Germinal center (tissue), 1 donor: Measurements from ENCODE around the gene RAB12.
"Not testable (repeated sequence)": the region's sequence is repeated elsewhere in the genome, so short reads cannot be mapped to it uniquely, and the experiment has no call there.

ENCODE experiments used
- DNase-seq: peaks from one replicate; pipeline ENCODE4 v3.0.0; 2012; ENCODE audit warnings: mixed read lengths, low spot score

RAB12 gene

DNA sequence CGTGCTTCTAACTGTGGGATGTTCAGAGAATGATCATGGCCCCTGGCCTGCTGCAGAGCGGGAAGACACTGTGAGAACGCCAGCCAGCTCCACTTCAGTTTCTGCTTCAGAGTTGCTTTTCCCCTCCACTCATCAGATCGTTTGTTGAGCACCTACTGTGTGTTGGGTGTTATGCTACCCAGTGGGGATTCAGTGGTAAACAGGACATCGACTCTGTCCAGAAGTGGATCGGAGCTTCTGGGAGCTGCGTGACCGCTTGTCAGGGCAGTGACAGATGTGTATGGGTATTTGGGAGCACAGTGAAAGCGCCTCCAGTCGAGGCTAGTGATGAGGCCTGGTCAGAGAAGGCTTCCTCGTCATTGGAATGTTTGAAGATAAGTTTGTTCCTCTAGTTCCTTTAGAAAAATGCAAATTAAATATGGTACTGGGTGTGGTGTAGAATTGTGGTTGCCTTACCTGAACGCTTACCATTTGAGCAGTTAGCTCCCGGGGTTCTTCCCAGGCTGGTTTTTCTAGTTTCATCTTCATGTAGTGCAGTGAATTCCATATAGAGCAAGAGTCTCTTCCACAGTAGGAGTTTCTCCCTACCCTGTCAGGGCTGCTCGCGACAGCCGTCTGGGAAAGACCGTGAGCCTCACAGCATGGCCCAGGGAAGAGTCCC, 2.8 kb downstream of the RAB12 start:
- no peak for DNase-seq

DNA sequence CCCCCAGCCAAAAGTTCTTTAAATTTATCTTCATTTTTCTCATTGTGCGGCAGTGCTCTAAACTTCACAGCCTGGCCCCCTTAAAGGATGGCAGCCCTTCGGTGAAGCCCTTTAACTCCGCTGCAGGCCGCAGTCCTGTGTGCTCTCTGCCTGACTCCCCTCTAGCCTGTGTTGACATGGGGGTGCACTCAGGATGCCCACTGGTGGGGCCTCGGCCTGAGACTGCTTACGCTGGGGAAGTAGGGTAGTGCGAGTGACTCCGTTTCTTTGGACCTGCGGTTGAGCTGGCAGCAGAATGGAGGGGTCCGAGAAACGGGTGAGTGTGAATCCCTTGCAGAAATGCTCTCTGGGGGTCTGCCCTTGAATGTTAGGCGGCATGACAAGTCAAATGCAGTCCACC, 5.6 kb downstream of the RAB12 start:
- no peak for DNase-seq

DNA sequence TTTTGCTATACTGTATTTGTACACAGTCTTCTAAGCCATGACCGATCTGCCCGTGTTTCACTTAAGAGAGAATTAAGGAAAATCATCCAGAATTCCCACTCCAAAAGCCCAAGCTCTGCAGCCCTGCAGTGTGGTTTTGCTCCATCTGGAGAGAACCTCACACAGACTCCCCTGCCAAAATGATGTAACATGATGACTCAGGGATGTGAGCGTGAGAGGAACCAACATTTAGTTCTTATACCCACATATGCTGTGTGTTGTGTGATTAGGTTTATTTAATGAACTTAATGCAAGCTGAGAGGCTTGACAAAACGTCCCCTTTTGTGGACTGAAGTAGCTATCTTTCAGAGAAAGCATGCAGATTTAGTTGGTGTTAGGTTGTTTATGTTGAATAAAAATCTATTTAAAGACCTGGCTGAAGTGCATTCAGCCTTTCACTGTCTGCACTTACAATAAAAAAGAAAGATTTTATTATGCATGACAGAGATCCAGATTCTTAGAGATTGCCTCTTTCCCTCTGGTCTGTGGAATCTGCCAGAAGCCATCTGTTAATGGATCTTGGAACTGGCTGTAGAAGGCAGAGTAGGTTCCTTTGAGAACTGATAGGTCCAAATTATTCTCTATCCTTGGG, 6.3 kb downstream of the RAB12 start:
- no peak for DNase-seq

DNA sequence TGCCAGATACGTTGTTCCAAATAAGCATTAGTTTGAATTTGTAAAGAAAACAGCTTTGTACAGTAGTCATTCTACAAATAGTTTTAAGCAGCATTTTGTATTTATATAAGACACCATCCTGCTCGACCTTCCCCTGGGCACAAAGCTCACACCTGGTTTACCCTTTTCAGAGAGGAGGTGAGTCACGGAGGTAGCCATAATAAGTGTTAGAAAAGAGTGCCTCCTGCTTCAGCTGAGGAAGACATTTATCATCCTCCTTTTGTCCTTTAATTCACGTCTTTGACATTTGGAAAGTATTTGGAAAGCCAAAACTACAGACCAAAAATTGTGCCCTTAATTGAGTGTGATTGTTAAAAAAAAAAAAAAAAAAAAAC, 6.8 kb downstream of the RAB12 start:
- no peak for DNase-seq

DNA sequence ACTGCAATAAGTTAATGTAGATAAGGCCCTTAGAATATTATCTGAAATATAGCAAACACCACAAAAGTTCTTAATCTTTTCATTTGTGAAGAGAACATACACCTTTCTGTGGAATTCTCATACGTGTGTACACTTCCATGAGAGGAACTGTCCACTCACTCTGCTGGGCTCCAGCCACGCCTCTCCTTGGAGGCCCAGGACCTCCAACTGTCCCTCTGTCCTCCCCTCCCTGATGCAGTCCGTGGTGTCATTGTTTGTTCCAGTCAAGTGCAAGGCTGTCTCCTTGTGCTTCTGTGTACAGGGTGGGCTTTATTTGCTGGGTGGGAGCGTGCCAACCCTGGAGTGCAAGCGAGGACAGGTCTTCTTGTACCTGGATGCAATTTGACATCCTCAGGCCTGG, 8.7 kb downstream of the RAB12 start:
- no peak for DNase-seq

GRCh38 chr18:8619041-8619440, 9.8 kb downstream of the RAB12 start:
- no peak for DNase-seq

DNA sequence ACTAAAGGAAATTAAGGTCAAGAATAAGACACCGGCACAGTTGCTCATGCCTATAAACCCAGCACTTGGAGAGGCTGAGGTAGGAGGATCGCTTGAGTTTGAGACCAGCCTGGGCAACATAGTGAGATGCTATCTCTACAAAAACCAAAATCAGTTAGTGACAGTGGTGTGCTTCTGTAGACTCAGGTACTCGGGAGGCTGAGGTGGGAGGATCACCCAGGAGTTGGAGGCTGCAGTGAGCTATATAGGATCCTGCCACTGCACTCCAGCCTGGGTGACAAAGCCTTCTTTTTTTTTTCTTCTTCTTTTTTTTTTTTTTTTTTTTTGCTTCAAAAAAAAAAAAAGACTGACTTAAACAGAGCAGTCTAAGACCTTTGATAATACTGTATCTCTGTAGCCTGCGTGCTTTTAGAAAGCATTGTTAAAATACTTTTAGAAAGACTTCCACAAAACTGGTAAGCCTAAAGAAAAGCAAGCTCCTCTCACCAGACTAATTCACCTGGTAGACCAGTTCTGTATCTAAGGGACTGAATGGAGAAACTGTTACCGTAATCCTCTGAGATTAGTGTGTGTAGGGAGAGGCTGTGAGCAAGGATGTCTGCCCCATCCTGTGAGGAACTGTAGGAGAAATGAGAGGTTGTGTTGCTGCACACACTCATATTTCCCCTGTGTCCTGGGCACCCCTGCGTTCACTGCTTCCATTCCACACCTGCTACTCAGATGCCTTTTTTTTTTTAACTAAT, 10.8 kb downstream of the RAB12 start:
- DNase-seq = no peak

DNA sequence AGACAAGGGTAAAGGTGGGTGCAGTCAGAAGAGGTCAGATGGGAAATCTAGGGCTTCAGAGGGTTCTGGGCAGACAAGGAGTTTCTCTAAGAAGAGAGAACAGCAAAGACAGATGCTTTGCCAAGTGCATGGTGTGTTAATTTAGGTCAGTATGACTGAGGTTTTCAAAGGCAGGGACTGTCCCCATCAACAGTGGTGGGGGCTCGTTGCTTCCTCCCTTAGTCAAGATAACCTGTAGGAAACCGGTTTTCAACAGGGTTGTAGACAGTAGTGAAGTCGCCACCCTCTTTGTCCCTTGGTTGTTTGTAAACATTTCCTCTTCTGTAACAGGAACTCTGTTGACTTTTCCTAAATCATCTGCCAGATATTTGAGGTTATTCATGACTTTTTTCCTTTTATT, 11.6 kb downstream of the RAB12 start:
- DNase-seq = no peak

- DNase-seq = not testable (repeated sequence)
Measured at GRCh38 chr18:8622625-8623024, 13.4 kb downstream of the RAB12 start.

- no peak for DNase-seq
Measured at GRCh38 chr18:8623549-8624106, 14.4 kb downstream of the RAB12 start.

GRCh38 chr18:8625461-8626092, 16.3 kb downstream of the RAB12 start:
- DNase-seq = no peak

DNA sequence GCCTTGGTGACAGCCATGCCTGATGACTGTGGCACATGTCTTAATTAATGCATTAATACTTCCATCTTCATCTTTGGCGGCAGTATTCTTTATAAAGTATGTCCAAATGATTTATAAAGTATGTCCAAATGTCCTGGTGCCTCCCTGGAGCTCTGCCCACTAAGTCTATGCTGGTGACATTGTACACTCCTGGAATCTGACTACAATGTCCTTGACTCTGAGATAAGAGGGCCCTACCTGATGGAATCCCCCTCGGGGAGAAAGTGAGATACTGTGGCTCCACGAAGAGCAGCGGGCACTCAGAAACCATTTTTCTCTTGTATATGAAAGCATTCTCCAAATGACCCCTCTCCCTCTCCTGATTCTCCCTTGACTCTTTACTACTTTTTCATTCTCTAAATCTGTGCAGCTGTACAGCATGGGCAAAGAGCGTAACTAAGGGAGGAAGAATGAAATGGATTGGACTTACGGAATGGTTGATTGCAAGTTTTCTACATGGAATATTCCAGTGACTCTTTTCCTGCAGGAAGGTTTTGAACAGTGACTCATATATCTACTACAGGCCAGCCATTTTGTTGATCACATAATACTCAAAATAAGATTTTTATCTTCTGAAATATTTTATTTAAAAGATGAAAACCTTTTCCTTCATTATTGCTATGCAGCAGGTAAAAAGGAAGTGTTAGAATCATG, 17.3 kb downstream of the RAB12 start:
- DNase-seq = no peak

GRCh38 chr18:8627107-8627472, 17.9 kb downstream of the RAB12 start:
- no peak for DNase-seq

DNA sequence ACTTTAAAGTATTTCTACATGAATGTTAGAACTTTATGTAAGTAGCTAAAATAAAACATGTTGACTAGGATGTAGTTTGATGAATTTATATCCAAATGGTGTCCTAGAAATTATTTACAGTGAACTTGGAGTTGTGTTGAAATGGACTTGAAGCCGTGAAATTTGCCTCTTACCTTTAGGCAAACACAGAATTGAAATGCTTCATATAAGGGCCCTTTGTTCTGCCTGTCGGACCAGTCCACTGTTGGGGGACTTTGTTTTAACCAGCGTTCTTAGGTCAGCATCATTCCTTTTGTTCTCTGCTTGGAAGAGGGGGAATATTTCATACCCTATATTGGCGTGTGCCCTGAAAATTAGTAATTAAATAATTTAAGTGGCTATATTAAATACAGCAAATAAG, 18.3 kb downstream of the RAB12 start:
- no peak for DNase-seq

DNA sequence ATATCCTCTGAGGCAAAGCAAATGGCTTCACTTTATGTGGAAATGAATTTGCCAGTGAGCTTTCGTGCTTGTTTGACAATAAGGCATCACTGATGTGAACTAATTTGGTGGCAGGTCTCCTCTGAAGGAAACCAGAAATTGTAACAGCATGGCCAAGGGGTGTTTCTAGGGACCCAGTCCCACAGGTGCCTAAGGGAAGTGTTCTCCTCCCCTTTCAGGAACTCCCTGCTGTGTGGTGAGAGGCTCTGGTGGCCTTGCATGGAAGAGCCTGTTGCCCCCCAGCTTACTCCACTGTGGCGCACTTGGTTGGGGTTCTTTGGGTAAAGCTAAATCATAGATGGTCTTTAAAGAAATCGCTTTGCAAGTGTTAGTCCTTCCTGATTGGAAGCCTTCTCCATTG, 20.4 kb downstream of the RAB12 start:
- no peak for DNase-seq

GRCh38 chr18:8630546-8630945, 21.3 kb downstream of the RAB12 start:
- DNase-seq = no peak

GRCh38 chr18:8631265-8631664, 22.0 kb downstream of the RAB12 start:
- no peak for DNase-seq

DNA sequence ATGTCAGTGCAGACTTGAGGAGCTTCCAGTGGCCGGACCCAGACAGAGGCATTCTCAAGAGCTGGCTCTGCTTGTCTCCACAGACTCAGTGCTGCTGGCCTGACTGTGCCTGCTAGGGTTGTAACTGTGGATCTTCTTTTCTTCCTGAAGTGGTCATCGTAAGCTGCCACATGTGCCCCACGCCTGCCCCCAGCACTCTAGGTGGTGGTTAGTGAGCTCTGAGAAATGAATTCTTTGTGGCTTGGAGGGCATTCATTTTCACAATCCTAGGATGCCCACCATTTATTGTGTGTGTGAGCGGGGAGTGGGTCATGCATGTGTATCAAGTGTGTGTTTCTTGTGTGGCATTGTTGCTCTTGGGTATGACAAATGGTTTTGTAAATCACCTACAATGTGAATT, 23.1 kb downstream of the RAB12 start:
- DNase-seq = no peak

GRCh38 chr18:8634508-8634907, 25.3 kb downstream of the RAB12 start:
- DNase-seq = no peak

- DNase-seq = no peak
Measured at GRCh38 chr18:8635087-8635486, 25.9 kb downstream of the RAB12 start.

GRCh38 chr18:8639762-8640161, 30.5 kb downstream of the RAB12 start:
- DNase-seq = no peak

GRCh38 chr18:8643326-8643878, 34.2 kb downstream of the RAB12 start:
- no peak for DNase-seq
